NK-92 (cell line): Measurements from ENCODE around the gene C3orf49.

ENCODE experiments used
- DNase-seq: peaks from one replicate; lab custom pipeline; 2025; ENCODE audit not compliant: unreplicated experiment; lab: John Stamatoyannopoulos, UW

C3orf49 gene

GRCh38 chr3:63819151-63819398, at the start of gene C3orf49:
Gene C3orf49, plus strand, starts transcription at chr3:63819299. Its CDS starts 173 bp downstream, at chr3:63819472.
- DNase-seq, result no peak

GRCh38 chr3:63774781-63775180, 44.3 kb upstream of the C3orf49 start:
- DNase-seq, result no peak

- no peak for DNase-seq
These were observed 39.9 kb upstream of the C3orf49 start for GRCh38 chr3:63779227-63779626.

- DNase-seq, result no peak
These were observed 27.1 kb upstream of the C3orf49 start for GRCh38 chr3:63791974-63792373.

- no peak for DNase-seq
These were observed 23.7 kb upstream of the C3orf49 start for GRCh38 chr3:63795438-63795837.

- DNase-seq, result no peak
These were observed 20.6 kb upstream of the C3orf49 start for GRCh38 chr3:63798544-63798943.

- DNase-seq, result no peak
These were observed 20.1 kb upstream of the C3orf49 start for GRCh38 chr3:63798949-63799348.

GRCh38 chr3:63800097-63800496, 19.0 kb upstream of the C3orf49 start:
- no peak for DNase-seq

- no peak for DNase-seq
These were observed 15.2 kb upstream of the C3orf49 start for GRCh38 chr3:63803911-63804310.

GRCh38 chr3:63807961-63808565, 11.0 kb upstream of the C3orf49 start:
- no peak for DNase-seq

GRCh38 chr3:63808633-63809032, 10.5 kb upstream of the C3orf49 start:
- DNase-seq, result no peak

- DNase-seq, result no peak
These were observed 9.5 kb upstream of the C3orf49 start for GRCh38 chr3:63809607-63810006.

GRCh38 chr3:63814237-63814636, 4.9 kb upstream of the C3orf49 start:
- DNase-seq, result no peak

- DNase-seq, result no peak
These were observed 1.9 kb upstream of the C3orf49 start for GRCh38 chr3:63817225-63817624.

GRCh38 chr3:63818282-63819150, 583 bp upstream of the C3orf49 start:
- DNase-seq, result no peak

GRCh38 chr3:63824309-63824708, 5.2 kb downstream of the C3orf49 start:
- DNase-seq, result no peak

- DNase-seq, result no peak
These were observed 11.4 kb downstream of the C3orf49 start for GRCh38 chr3:63830526-63830925.

GRCh38 chr3:63832395-63832794, 13.3 kb downstream of the C3orf49 start:
- DNase-seq, result no peak

GRCh38 chr3:63841704-63842103, 22.6 kb downstream of the C3orf49 start:
- no peak for DNase-seq

GRCh38 chr3:63842127-63842526, 23.0 kb downstream of the C3orf49 start:
- no peak for DNase-seq

GRCh38 chr3:63845215-63845614, 26.1 kb downstream of the C3orf49 start:
- DNase-seq, result no peak

GRCh38 chr3:63847718-63848450, 28.8 kb downstream of the C3orf49 start:
- no peak for DNase-seq
